ENCODE measurements around the gene VAMP8.

Gene VAMP8

GRCh38 chr2:85577386-85578242 lies at the start of gene VAMP8:
VAMP8 (plus strand) TSS chr2:85577586; CDS start chr2:85577647, 61 bp downstream.
- Histone ChIP-seq H3K4me3 (ENCODE audit: low read length in 2 of 2) (peak within 1 kb of the TSS in 1 of 2 donors; percentile 47), H3K27ac (ENCODE audit: low read length) (peak within 1 kb of the TSS; percentile 37), H3K36me3 (ENCODE audit: control insufficient read depth in 2 of 2, insufficient read depth in 2 of 2, low read length in 2 of 2) (no peaks in the 10 kb centered on the region), H3K27me3 (ENCODE audit: control insufficient read depth in 1 of 2, insufficient read depth in 2 of 2, low read length in 2 of 2) (no peaks in the 10 kb centered on the region), H3K9me3 (ENCODE audit: control insufficient read depth in 2 of 2, low read length in 2 of 2) (no peaks in the 10 kb centered on the region), H3K4me1 (ENCODE audit: control insufficient read depth, insufficient read depth, low read length) (peaks cover 15% of the 10 kb centered on the region), H3K9ac (ENCODE audit: low read length in 2 of 2) (no peak within 1 kb of the TSS)

GRCh38 chr2:85527787-85528186 lies 49.6 kb upstream of the VAMP8 start:
- Histone ChIP-seq H3K4me1 (ENCODE audit: control insufficient read depth, insufficient read depth, low read length) (peaks cover 21% of the 10 kb centered on the region), H3K9ac (ENCODE audit: low read length in 2 of 2) (no peak overlapping the region), H3K9me3 (ENCODE audit: control insufficient read depth in 2 of 2, low read length in 2 of 2) (no peaks in the 10 kb centered on the region), H3K27ac (ENCODE audit: low read length) (no peak overlapping the region), H3K36me3 (ENCODE audit: control insufficient read depth in 2 of 2, insufficient read depth in 2 of 2, low read length in 2 of 2) (no peaks in the 10 kb centered on the region), H3K27me3 (ENCODE audit: control insufficient read depth in 1 of 2, insufficient read depth in 2 of 2, low read length in 2 of 2) (no peaks in the 10 kb centered on the region), H3K4me3 (ENCODE audit: low read length in 2 of 2) (no peak overlapping the region)

GRCh38 chr2:85528355-85528754 lies 49.0 kb upstream of the VAMP8 start:
- Histone ChIP-seq H3K9ac (ENCODE audit: low read length in 2 of 2) (no peak overlapping the region), H3K4me3 (ENCODE audit: low read length in 2 of 2) (no peak overlapping the region), H3K9me3 (ENCODE audit: control insufficient read depth in 2 of 2, low read length in 2 of 2) (no peaks in the 10 kb centered on the region), H3K36me3 (ENCODE audit: control insufficient read depth in 2 of 2, insufficient read depth in 2 of 2, low read length in 2 of 2) (no peaks in the 10 kb centered on the region), H3K27ac (ENCODE audit: low read length) (no peak overlapping the region), H3K4me1 (ENCODE audit: control insufficient read depth, insufficient read depth, low read length) (peaks cover 20% of the 10 kb centered on the region), H3K27me3 (ENCODE audit: control insufficient read depth in 1 of 2, insufficient read depth in 2 of 2, low read length in 2 of 2) (no peaks in the 10 kb centered on the region)

- Histone ChIP-seq H3K27ac (ENCODE audit: low read length) (no peak overlapping the region), H3K9me3 (ENCODE audit: control insufficient read depth in 2 of 2, low read length in 2 of 2) (no peaks in the 10 kb centered on the region), H3K4me1 (ENCODE audit: control insufficient read depth, insufficient read depth, low read length) (peaks cover 6% of the 10 kb centered on the region), H3K9ac (ENCODE audit: low read length in 2 of 2) (no peak overlapping the region), H3K27me3 (ENCODE audit: control insufficient read depth in 1 of 2, insufficient read depth in 2 of 2, low read length in 2 of 2) (no peaks in the 10 kb centered on the region), H3K36me3 (ENCODE audit: control insufficient read depth in 2 of 2, insufficient read depth in 2 of 2, low read length in 2 of 2) (no peaks in the 10 kb centered on the region), H3K4me3 (ENCODE audit: low read length in 2 of 2) (no peak overlapping the region)
Measured at GRCh38 chr2:85529809-85530208, 47.6 kb upstream of the VAMP8 start.

- H3K27ac ChIP-seq (ENCODE audit: low read length): no peak overlapping the region
- H3K9ac ChIP-seq (ENCODE audit: low read length in 2 of 2): no peak overlapping the region
- H3K36me3 ChIP-seq (ENCODE audit: control insufficient read depth in 2 of 2, insufficient read depth in 2 of 2, low read length in 2 of 2): no peaks in the 10 kb centered on the region
- H3K9me3 ChIP-seq (ENCODE audit: control insufficient read depth in 2 of 2, low read length in 2 of 2): no peaks in the 10 kb centered on the region
- peaks cover 4% of the 10 kb centered on the region for H3K4me1 ChIP-seq (ENCODE audit: control insufficient read depth, insufficient read depth, low read length)
- no peaks in the 10 kb centered on the region for H3K27me3 ChIP-seq (ENCODE audit: control insufficient read depth in 1 of 2, insufficient read depth in 2 of 2, low read length in 2 of 2)
- H3K4me3 ChIP-seq (ENCODE audit: low read length in 2 of 2): no peak overlapping the region
Measured at GRCh38 chr2:85531589-85531988, 45.8 kb upstream of the VAMP8 start.

GRCh38 chr2:85534099-85534498 lies 43.3 kb upstream of the VAMP8 start:
- no peak overlapping the region for H3K27ac ChIP-seq (ENCODE audit: low read length)
- no peak overlapping the region for H3K4me3 ChIP-seq (ENCODE audit: low read length in 2 of 2)
- H3K9me3 ChIP-seq (ENCODE audit: control insufficient read depth in 2 of 2, low read length in 2 of 2): no peaks in the 10 kb centered on the region
- H3K36me3 ChIP-seq (ENCODE audit: control insufficient read depth in 2 of 2, insufficient read depth in 2 of 2, low read length in 2 of 2): no peaks in the 10 kb centered on the region
- H3K27me3 ChIP-seq (ENCODE audit: control insufficient read depth in 1 of 2, insufficient read depth in 2 of 2, low read length in 2 of 2): no peaks in the 10 kb centered on the region
- no peak overlapping the region for H3K9ac ChIP-seq (ENCODE audit: low read length in 2 of 2)
- H3K4me1 ChIP-seq (ENCODE audit: control insufficient read depth, insufficient read depth, low read length): peaks cover 16% of the 10 kb centered on the region

- Histone ChIP-seq H3K27me3 (ENCODE audit: control insufficient read depth in 1 of 2, insufficient read depth in 2 of 2, low read length in 2 of 2) (no peaks in the 10 kb centered on the region), H3K9ac (ENCODE audit: low read length in 2 of 2) (no peak overlapping the region), H3K36me3 (ENCODE audit: control insufficient read depth in 2 of 2, insufficient read depth in 2 of 2, low read length in 2 of 2) (no peaks in the 10 kb centered on the region), H3K27ac (ENCODE audit: low read length) (no peak overlapping the region), H3K9me3 (ENCODE audit: control insufficient read depth in 2 of 2, low read length in 2 of 2) (no peaks in the 10 kb centered on the region), H3K4me3 (ENCODE audit: low read length in 2 of 2) (no peak overlapping the region), H3K4me1 (ENCODE audit: control insufficient read depth, insufficient read depth, low read length) (peaks cover 22% of the 10 kb centered on the region)
Measured at GRCh38 chr2:85534881-85535280, 42.5 kb upstream of the VAMP8 start.

- Histone ChIP-seq H3K4me1 (ENCODE audit: control insufficient read depth, insufficient read depth, low read length) (peaks cover 27% of the 10 kb centered on the region), H3K27me3 (ENCODE audit: control insufficient read depth in 1 of 2, insufficient read depth in 2 of 2, low read length in 2 of 2) (no peaks in the 10 kb centered on the region), H3K9me3 (ENCODE audit: control insufficient read depth in 2 of 2, low read length in 2 of 2) (no peaks in the 10 kb centered on the region), H3K36me3 (ENCODE audit: control insufficient read depth in 2 of 2, insufficient read depth in 2 of 2, low read length in 2 of 2) (peaks cover 3 to 6% of the 10 kb centered on the region in 2 donors), H3K27ac (ENCODE audit: low read length) (peak overlapping the region; percentile 100), H3K4me3 (ENCODE audit: low read length in 2 of 2) (no peak overlapping the region), H3K9ac (ENCODE audit: low read length in 2 of 2) (peak overlapping the region; percentile 36 to 100)
Measured at GRCh38 chr2:85536479-85536878, 40.9 kb upstream of the VAMP8 start.

- peaks cover 39% of the 10 kb centered on the region for H3K4me1 ChIP-seq (ENCODE audit: control insufficient read depth, insufficient read depth, low read length)
- H3K27ac ChIP-seq (ENCODE audit: low read length): peak overlapping the region; percentile 100
- no peaks in the 10 kb centered on the region for H3K27me3 ChIP-seq (ENCODE audit: control insufficient read depth in 1 of 2, insufficient read depth in 2 of 2, low read length in 2 of 2)
- peaks cover 17 to 19% of the 10 kb centered on the region in 2 donors for H3K36me3 ChIP-seq (ENCODE audit: control insufficient read depth in 2 of 2, insufficient read depth in 2 of 2, low read length in 2 of 2)
- H3K9me3 ChIP-seq (ENCODE audit: control insufficient read depth in 2 of 2, low read length in 2 of 2): no peaks in the 10 kb centered on the region
- peak overlapping the region; percentile 89 to 98 for H3K4me3 ChIP-seq (ENCODE audit: low read length in 2 of 2)
- H3K9ac ChIP-seq (ENCODE audit: low read length in 2 of 2): peak overlapping the region; percentile 99 to 100
Measured at GRCh38 chr2:85537600-85538506, 39.5 kb upstream of the VAMP8 start.

- no peaks in the 10 kb centered on the region for H3K9me3 ChIP-seq (ENCODE audit: control insufficient read depth in 2 of 2, low read length in 2 of 2)
- H3K4me1 ChIP-seq (ENCODE audit: control insufficient read depth, insufficient read depth, low read length): peaks cover 46% of the 10 kb centered on the region
- peak within 1 kb of the TSS; percentile 99 to 100 for H3K9ac ChIP-seq (ENCODE audit: low read length in 2 of 2)
- peak within 1 kb of the TSS; percentile 95 to 98 for H3K4me3 ChIP-seq (ENCODE audit: low read length in 2 of 2)
- peaks cover 21 to 24% of the 10 kb centered on the region in 2 donors for H3K36me3 ChIP-seq (ENCODE audit: control insufficient read depth in 2 of 2, insufficient read depth in 2 of 2, low read length in 2 of 2)
- H3K27ac ChIP-seq (ENCODE audit: low read length): peak within 1 kb of the TSS; percentile 100
- no peaks in the 10 kb centered on the region for H3K27me3 ChIP-seq (ENCODE audit: control insufficient read depth in 1 of 2, insufficient read depth in 2 of 2, low read length in 2 of 2)
Measured at GRCh38 chr2:85538507-85539360, 38.7 kb upstream of the VAMP8 start, which contains the start of gene MAT2A. MAT2A (plus strand) TSS chr2:85539168; CDS start chr2:85539288, 120 bp downstream.
